Measurements from ENCODE around the gene ZHX3. TPM values are rescaled to one million over a fixed set of nuclear protein-coding genes. Genes with fewer than 3 reads are reported as not detected.

The ZHX3 gene
- total and polyA plus RNA-seq, 2 of the 13 experiments (the other 11 are each of a cell fraction or from before 2014, with no cell fraction given): 8.4 to 11.7 TPM

DNA sequence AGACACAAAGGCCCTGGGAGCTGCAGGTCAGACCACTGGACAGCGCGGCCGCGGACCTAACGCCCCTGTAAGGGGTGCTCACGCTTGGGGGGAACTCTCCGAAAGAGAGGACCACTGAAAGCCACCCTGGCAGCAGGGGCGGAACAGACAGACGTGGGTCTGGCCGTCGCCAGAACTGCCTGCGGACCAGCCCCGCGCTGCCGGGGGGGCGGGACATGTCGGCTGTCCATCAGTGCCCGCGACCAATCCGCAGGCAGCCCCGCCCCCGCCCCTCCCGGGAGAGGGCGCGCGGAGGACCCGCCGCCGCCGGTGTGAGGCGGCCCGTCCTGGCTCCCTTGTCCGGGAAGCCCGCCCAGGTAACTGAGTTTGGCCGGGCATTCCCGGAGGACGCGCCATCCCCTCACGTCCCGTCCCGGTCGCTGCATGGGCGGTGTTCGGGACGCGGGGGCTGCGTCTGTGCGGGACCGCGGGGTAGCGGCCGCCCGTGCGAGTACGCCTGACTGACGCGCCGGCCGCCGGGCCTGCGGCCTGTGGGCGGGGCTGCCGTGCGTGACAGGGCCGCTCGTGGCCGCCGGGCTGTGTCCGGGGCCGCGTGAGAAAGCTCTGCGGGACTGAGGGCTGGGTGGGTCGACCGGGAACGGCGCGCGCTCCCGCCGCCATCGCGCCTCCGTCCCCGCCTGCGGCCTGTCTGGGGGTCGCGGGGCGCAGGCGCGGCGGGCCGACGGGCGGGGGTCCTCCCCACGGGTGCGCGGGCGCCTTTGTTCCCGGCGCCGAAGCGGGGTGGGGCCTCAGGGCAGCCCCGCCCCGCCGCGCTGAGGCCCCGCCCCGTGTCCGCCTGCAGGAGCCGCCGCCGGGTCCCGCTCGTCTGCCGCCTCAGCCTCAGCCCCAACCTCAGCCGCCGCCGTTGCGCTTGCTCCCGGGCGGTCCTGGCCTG lies 180.6 kb downstream of the ZHX3 start, which contains the start of gene PLCG1 (continued):
- peak; percentile 94 for TF ChIP-seq PHF8 (CRISPR knock-in tag; IDR thresholded peaks at IDR 0.05)
- no peak for TF ChIP-seq SNRNP70 (IDR thresholded peaks at IDR 0.05; ENCODE audit: low read depth, low read length)
- TF ChIP-seq ZSCAN9 (CRISPR knock-in tag; IDR thresholded peaks at IDR 0.05; ENCODE audit: borderline replicate concordance): peak; percentile 58
- TF ChIP-seq RBAK (CRISPR knock-in tag; IDR thresholded peaks at IDR 0.05): no peak
- TF ChIP-seq, protein P1, sequence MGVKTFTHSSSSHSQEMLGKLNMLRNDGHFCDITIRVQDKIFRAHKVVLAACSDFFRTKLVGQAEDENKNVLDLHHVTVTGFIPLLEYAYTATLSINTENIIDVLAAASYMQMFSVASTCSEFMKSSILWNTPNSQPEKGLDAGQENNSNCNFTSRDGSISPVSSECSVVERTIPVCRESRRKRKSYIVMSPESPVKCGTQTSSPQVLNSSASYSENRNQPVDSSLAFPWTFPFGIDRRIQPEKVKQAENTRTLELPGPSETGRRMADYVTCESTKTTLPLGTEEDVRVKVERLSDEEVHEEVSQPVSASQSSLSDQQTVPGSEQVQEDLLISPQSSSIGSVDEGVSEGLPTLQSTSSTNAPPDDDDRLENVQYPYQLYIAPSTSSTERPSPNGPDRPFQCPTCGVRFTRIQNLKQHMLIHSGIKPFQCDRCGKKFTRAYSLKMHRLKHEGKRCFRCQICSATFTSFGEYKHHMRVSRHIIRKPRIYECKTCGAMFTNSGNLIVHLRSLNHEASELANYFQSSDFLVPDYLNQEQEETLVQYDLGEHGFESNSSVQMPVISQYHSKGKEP (CRISPR knock-in tag; IDR thresholded peaks at IDR 0.05): no peak
- no peak for TF ChIP-seq RARG (CRISPR knock-in tag; IDR thresholded peaks at IDR 0.05; ENCODE audit: low read depth)
- TF ChIP-seq KLF12 (CRISPR knock-in tag; IDR thresholded peaks at IDR 0.05; ENCODE audit: borderline replicate concordance): peak; percentile 92
- peak; percentile 94 for TF ChIP-seq ZNF333 (CRISPR knock-in tag; IDR thresholded peaks at IDR 0.05; ENCODE audit: borderline replicate concordance)
- no peak for TF ChIP-seq ATF1 (CRISPR knock-in tag; IDR thresholded peaks at IDR 0.05)
- TF ChIP-seq FOSL1 (CRISPR knock-in tag; IDR thresholded peaks at IDR 0.05; ENCODE audit: borderline replicate concordance): no peak
- TF ChIP-seq ZNF264 (CRISPR knock-in tag; IDR thresholded peaks at IDR 0.05): peak; percentile 49; the same call in 1 of the 2 replicates
- TF ChIP-seq NFIC (IDR thresholded peaks at IDR 0.05; ENCODE audit: low read length): no peak
- peak; percentile 69; the same call in 1 of the 2 replicates for TF ChIP-seq SIN3A (IDR thresholded peaks at IDR 0.05; ENCODE audit: borderline replicate concordance, low read depth, low read length)
- no peak for TF ChIP-seq SMC3 (IDR thresholded peaks at IDR 0.05; ENCODE audit: low read length)
- no peak for TF ChIP-seq EZH2 (conservative IDR thresholded peaks at IDR 0.05; ENCODE audit: low read depth, low read length)
- TF ChIP-seq DR1 (CRISPR knock-in tag; IDR thresholded peaks at IDR 0.05): peak; percentile 80
- TF ChIP-seq, protein P2, sequence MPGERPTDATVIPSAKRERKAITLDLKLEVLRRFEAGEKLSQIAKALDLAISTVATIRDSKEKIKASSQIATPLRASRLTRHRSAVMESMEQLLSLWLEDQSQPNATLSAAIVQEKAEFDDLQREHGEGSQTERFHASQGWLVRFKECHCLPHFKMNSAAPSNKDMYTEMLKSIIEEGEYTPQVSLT (CRISPR knock-in tag; IDR thresholded peaks at IDR 0.05; ENCODE audit: borderline replicate concordance, low read depth): peak; percentile 94; the same call in 1 of the 2 replicates
- peak; percentile 84; the same call in 1 of the 2 replicates for TF ChIP-seq ZNF747 (CRISPR knock-in tag; IDR thresholded peaks at IDR 0.05; ENCODE audit: borderline replicate concordance)
- no peak for TF ChIP-seq ZNF652 (CRISPR knock-in tag; IDR thresholded peaks at IDR 0.05; ENCODE audit: borderline replicate concordance, low read depth)
- TF ChIP-seq, protein P3, sequence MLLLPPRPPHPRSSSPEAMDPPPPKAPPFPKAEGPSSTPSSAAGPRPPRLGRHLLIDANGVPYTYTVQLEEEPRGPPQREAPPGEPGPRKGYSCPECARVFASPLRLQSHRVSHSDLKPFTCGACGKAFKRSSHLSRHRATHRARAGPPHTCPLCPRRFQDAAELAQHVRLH (CRISPR knock-in tag; IDR thresholded peaks at IDR 0.05; ENCODE audit: borderline replicate concordance, low read depth): peak; percentile 96
- TF ChIP-seq NR2F2 (IDR thresholded peaks at IDR 0.05; ENCODE audit: borderline replicate concordance, low read depth): no peak
- TF ChIP-seq HNRNPL (IDR thresholded peaks at IDR 0.05; ENCODE audit: low read depth, low read length): peak; percentile 42; the same call in 1 of the 2 replicates
- no peak for TF ChIP-seq ZBTB1 (CRISPR knock-in tag; IDR thresholded peaks at IDR 0.05; ENCODE audit: borderline replicate concordance)
